WTC11 (cell line): ENCODE results near the gene ANGEL2. TPM values are rescaled to one million over a fixed set of nuclear protein-coding genes. Genes with fewer than 3 reads are reported as not detected.

Source experiments
- ATAC-seq: fragments of 200-7000 bp; cut with Tn5 transposase; 2 replicates; pipeline ENCODE4 v1.10.0; 2021; ENCODE audit warnings: mild to moderate bottlenecking, moderate library complexity
- CTCF ChIA-PET: fragments of 300-600 bp; sonication (Branson Sonifier 250); formaldehyde crosslinking; loops from one replicate; lab custom pipeline; 2021; ENCODE audit warnings: antibody characterized with exemption; lab: Charles Lee
- POLR2A ChIA-PET: fragments of 350-600 bp; sonication (Branson Sonifier 250); formaldehyde crosslinking; loops from one replicate; lab custom pipeline; 2021; ENCODE audit warnings: antibody characterized with exemption; lab: Charles Lee
- DNase-seq: peaks from one replicate; pipeline ENCODE4 v3.0.0; 2021; ENCODE audit warnings: low spot score
- H3K27ac Mint-ChIP-seq: 2 replicates; pipeline ENCODE4 v1.8.0; 2021; ENCODE audit warnings: mixed read lengths
- H3K27me3 Mint-ChIP-seq: 2 replicates; pipeline ENCODE4 v1.8.0; 2021; ENCODE audit warnings: low read depth, mild to moderate bottlenecking, moderate library complexity, mixed read lengths
- H3K36me3 Mint-ChIP-seq: 2 replicates; pipeline ENCODE4 v1.8.0; 2021; ENCODE audit warnings: mixed read lengths
- H3K4me1 Mint-ChIP-seq: 2 replicates; pipeline ENCODE4 v1.8.0; 2022; ENCODE audit warnings: mixed read lengths
- H3K4me3 Mint-ChIP-seq: 2 replicates; pipeline ENCODE4 v1.8.0; 2021; ENCODE audit warnings: mild to moderate bottlenecking, moderate library complexity, mixed read lengths
- H3K9me3 Mint-ChIP-seq: 2 replicates; pipeline ENCODE4 v1.8.0; 2021; ENCODE audit warnings: mixed read lengths
- ELF4 ChIP-seq: sonication (generic); formaldehyde crosslinking; IDR thresholded peaks from 2 replicates; pipeline ENCODE4 v1.8.1; 2022; ENCODE audit warnings: low read depth, mild to moderate bottlenecking, moderate library complexity, missing genetic modification reagents
- ETV6 ChIP-seq: sonication (generic); formaldehyde crosslinking; IDR thresholded peaks from 2 replicates; pipeline ENCODE4 v1.8.1; 2022; ENCODE audit warnings: mild to moderate bottlenecking, missing genetic modification reagents
- FOXK1 ChIP-seq: sonication (generic); formaldehyde crosslinking; IDR thresholded peaks from 2 replicates; pipeline ENCODE4 v1.8.0; 2022; ENCODE audit warnings: mild to moderate bottlenecking, moderate library complexity, missing genetic modification reagents
- FOXP1 ChIP-seq: sonication (generic); formaldehyde crosslinking; IDR thresholded peaks from 2 replicates; pipeline ENCODE4 v1.8.0; 2022; ENCODE audit warnings: missing genetic modification reagents, mild to moderate bottlenecking, moderate library complexity, borderline replicate concordance
- GRHL2 ChIP-seq: fragments of 250-450 bp; sonication (Bioruptor Pico); IDR thresholded peaks from 2 replicates; pipeline ENCODE4 v1.8.0; 2022; ENCODE audit warnings: mild to moderate bottlenecking, moderate library complexity; ENCODE audit not compliant: insufficient replicate concordance, severe bottlenecking
- HMGA2 ChIP-seq: fragments of 250-450 bp; sonication (Bioruptor Pico); IDR thresholded peaks from 2 replicates; pipeline ENCODE4 v1.4.0; 2021; ENCODE audit warnings: mild to moderate bottlenecking, moderate library complexity
- IRF1 ChIP-seq: sonication (generic); formaldehyde crosslinking; IDR thresholded peaks from 2 replicates; pipeline ENCODE4 v1.8.0; 2023; ENCODE audit warnings: missing genetic modification reagents
- KAT7 ChIP-seq: sonication (generic); formaldehyde crosslinking; IDR thresholded peaks from 2 replicates; pipeline ENCODE4 v1.8.1; 2023; ENCODE audit warnings: missing genetic modification reagents, mild to moderate bottlenecking, borderline replicate concordance
- MXD4 ChIP-seq: fragments of 250-450 bp; sonication (Bioruptor Pico); IDR thresholded peaks from 2 replicates; pipeline ENCODE4 v1.8.0; 2021; ENCODE audit warnings: mild to moderate bottlenecking, moderate library complexity, borderline replicate concordance
- NR1H2 ChIP-seq: sonication (generic); formaldehyde crosslinking; IDR thresholded peaks from 2 replicates; pipeline ENCODE4 v1.9.0; 2021; ENCODE audit warnings: mild to moderate bottlenecking, moderate library complexity, missing genetic modification reagents
- OVOL2 ChIP-seq: fragments of 250-450 bp; sonication (Bioruptor Pico); IDR thresholded peaks from 2 replicates; pipeline ENCODE4 v1.9.0; 2021; ENCODE audit warnings: mild to moderate bottlenecking, borderline replicate concordance
- RELA ChIP-seq: sonication (generic); formaldehyde crosslinking; IDR thresholded peaks from 2 replicates; pipeline ENCODE4 v1.8.1; 2022; ENCODE audit warnings: missing genetic modification reagents, mild to moderate bottlenecking, borderline replicate concordance
- RORB ChIP-seq: fragments of 250-450 bp; sonication (Bioruptor Pico); IDR thresholded peaks from 2 replicates; pipeline ENCODE4 v1.9.0; 2021; ENCODE audit warnings: mild to moderate bottlenecking
- SMAD4 ChIP-seq: sonication (generic); formaldehyde crosslinking; IDR thresholded peaks from 2 replicates; pipeline ENCODE4 v1.8.0; 2022; ENCODE audit warnings: mild to moderate bottlenecking, missing genetic modification reagents
- SP1 ChIP-seq: sonication (generic); formaldehyde crosslinking; conservative IDR thresholded peaks from 2 replicates; pipeline ENCODE4 v1.8.1; 2022; ENCODE audit warnings: missing genetic modification reagents
- TP53 ChIP-seq: sonication (generic); formaldehyde crosslinking; IDR thresholded peaks from 2 replicates; pipeline ENCODE4 v1.8.1; 2023; ENCODE audit warnings: mild to moderate bottlenecking, missing genetic modification reagents
- ZNF121 ChIP-seq: sonication (generic); formaldehyde crosslinking; IDR thresholded peaks from 2 replicates; pipeline ENCODE4 v1.8.0; 2023; ENCODE audit warnings: missing genetic modification reagents
- ZNF138 ChIP-seq: sonication (generic); formaldehyde crosslinking; conservative IDR thresholded peaks from 2 replicates; pipeline ENCODE4 v1.8.1; 2022; ENCODE audit warnings: mild to moderate bottlenecking, moderate library complexity, missing genetic modification reagents
- ZNF219 ChIP-seq: sonication (generic); formaldehyde crosslinking; IDR thresholded peaks from 2 replicates; pipeline ENCODE4 v1.8.0; 2023; ENCODE audit warnings: missing genetic modification reagents, mild to moderate bottlenecking, borderline replicate concordance
- ZNF263 ChIP-seq: sonication (generic); formaldehyde crosslinking; IDR thresholded peaks from 2 replicates; pipeline ENCODE4 v1.8.1; 2022; ENCODE audit warnings: low read depth, mild to moderate bottlenecking, moderate library complexity, missing genetic modification reagents
- ZNF671 ChIP-seq: fragments of 250-450 bp; sonication (Bioruptor Pico); IDR thresholded peaks from 2 replicates; pipeline ENCODE4 v1.8.0; 2021; ENCODE audit warnings: mild to moderate bottlenecking
- total RNA-seq: library from RNA; stranded (reverse); gene quantifications from 3 replicates; pipeline ENCODE4 v1.2.3, GENCODE V29; 2021
- TF ChIP-seq, protein P1 (sequence below): sonication (generic); formaldehyde crosslinking; IDR thresholded peaks from 2 replicates; pipeline ENCODE4 v1.8.0; 2023; ENCODE audit warnings: mild to moderate bottlenecking, missing genetic modification reagents
- TF ChIP-seq, protein P2 (sequence below): sonication (generic); formaldehyde crosslinking; IDR thresholded peaks from 2 replicates; pipeline ENCODE4 v1.8.1; 2022; ENCODE audit warnings: mild to moderate bottlenecking, missing genetic modification reagents, moderate library complexity, borderline replicate concordance
- TF ChIP-seq, protein P3 (sequence below): sonication (generic); formaldehyde crosslinking; IDR thresholded peaks from 2 replicates; pipeline ENCODE4 v1.8.1; 2022; ENCODE audit warnings: low read depth, missing genetic modification reagents, borderline replicate concordance
- TF ChIP-seq, protein P4 (sequence below): sonication (generic); formaldehyde crosslinking; IDR thresholded peaks from 2 replicates; pipeline ENCODE4 v1.8.0; 2022; ENCODE audit warnings: mild to moderate bottlenecking, missing genetic modification reagents

The ANGEL2 gene
- total RNA-seq, 1 experiment from 2014 or later: 38.6 TPM

GRCh38 chr1:212951126-212951946 lies 64.3 kb downstream of the ANGEL2 start (continued):
- TF ChIP-seq ZNF121: peak; percentile 24; the same call in 1 of the 2 replicates
- no peak for TF ChIP-seq ZNF219 (CRISPR knock-in tag)
- no peak for TF ChIP-seq ELF4

DNA sequence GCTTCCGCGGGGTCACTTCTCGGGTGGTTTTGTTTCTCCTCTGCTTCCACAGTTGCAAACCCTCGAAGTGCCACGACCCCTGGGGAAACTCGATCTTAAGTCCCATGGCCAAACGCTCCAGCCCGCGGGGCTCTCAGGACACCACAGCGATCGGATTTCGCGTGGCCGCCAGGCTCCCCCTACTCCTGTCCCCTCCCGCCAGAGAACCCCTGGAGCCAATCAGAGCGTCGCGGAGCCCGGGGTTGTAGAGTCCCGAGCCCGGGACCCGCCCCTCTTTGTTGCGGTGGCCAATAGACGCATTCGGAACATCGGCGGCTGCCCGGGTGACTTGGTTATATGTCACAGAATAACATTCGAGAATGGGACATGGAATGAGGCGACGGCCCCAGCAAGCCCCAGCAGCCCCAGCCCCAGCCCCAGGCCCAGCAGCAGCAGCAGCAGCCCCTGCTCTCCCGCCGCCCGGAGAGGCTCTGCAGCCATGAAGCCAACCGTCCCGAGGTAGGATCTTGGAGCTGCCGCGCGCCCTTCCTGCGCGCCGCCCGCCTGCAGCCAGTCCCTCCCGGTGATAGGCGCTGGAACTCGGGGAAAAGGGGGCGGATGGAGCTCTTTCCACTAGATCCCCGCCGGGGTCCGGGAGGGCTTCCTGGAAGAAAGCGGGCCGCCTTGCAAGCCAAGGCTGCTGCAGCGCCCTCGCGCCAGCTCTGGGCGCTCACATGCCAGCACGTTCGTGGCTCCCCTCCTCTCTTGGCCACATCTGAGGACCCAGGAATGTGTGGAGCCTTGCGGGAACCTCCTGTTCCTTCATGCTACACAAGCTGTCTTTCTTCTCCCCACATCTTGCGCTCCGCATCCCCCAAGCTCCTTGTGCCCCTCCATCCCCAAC lies 65.2 kb downstream of the ANGEL2 start, which contains the start of gene VASH2:
Gene VASH2, plus strand, starts transcription at position 299 of the 883 bp plus-strand sequence. CDS start 1,002 bp downstream, outside the sequence.
- ChIA-PET CTCF (interaction anchor here (0.7 to 2.7 kb wide), 6 partner anchors 10 to 473 kb away, joined by 3 to 7 read pairs (median 4); partner anchors contain the start of gene FLVCR1), POLR2A (interaction anchor here (0.6 to 2.1 kb wide), 6 partner anchors 17 to 342 kb away, joined by 3 to 7 read pairs (median 4); partner anchors contain the start of genes ATF3 and FLVCR1)
- Mint-ChIP-seq H3K36me3 (peaks cover 48% of the 10 kb centered on the region), H3K4me3 (peak within 1 kb of the TSS; percentile 89), H3K4me1 (peaks cover 62% of the 10 kb centered on the region), H3K27ac (peak within 1 kb of the TSS; percentile 74; the same call in 1 of the 2 replicates), H3K27me3 (peaks cover 14% of the 10 kb centered on the region), H3K9me3 (peaks cover 10% of the 10 kb centered on the region)
- peak; percentile 89 for DNase-seq
- ATAC-seq: peak; percentile 98
- TF ChIP-seq KAT7 (CRISPR knock-in tag): 0 out of 2 replicates have a peak, but pooled peaks have one; percentile 55
- no peak for TF ChIP-seq OVOL2 (CRISPR knock-in tag)
- TF ChIP-seq RELA (CRISPR knock-in tag): no peak
- no peak for TF ChIP-seq GRHL2 (CRISPR knock-in tag)
- TF ChIP-seq RORB: no peak
- no peak for TF ChIP-seq ZNF263
- TF ChIP-seq HMGA2 (CRISPR knock-in tag): no peak
- TF ChIP-seq, protein P1, sequence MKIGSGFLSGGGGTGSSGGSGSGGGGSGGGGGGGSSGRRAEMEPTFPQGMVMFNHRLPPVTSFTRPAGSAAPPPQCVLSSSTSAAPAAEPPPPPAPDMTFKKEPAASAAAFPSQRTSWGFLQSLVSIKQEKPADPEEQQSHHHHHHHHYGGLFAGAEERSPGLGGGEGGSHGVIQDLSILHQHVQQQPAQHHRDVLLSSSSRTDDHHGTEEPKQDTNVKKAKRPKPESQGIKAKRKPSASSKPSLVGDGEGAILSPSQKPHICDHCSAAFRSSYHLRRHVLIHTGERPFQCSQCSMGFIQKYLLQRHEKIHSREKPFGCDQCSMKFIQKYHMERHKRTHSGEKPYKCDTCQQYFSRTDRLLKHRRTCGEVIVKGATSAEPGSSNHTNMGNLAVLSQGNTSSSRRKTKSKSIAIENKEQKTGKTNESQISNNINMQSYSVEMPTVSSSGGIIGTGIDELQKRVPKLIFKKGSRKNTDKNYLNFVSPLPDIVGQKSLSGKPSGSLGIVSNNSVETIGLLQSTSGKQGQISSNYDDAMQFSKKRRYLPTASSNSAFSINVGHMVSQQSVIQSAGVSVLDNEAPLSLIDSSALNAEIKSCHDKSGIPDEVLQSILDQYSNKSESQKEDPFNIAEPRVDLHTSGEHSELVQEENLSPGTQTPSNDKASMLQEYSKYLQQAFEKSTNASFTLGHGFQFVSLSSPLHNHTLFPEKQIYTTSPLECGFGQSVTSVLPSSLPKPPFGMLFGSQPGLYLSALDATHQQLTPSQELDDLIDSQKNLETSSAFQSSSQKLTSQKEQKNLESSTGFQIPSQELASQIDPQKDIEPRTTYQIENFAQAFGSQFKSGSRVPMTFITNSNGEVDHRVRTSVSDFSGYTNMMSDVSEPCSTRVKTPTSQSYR (CRISPR knock-in tag): no peak
- peak; percentile 8; the same call in 1 of the 2 replicates for TF ChIP-seq FOXK1 (CRISPR knock-in tag)
- peak; percentile 15; the same call in 1 of the 2 replicates for TF ChIP-seq ZNF219 (CRISPR knock-in tag)
- 0 out of 2 replicates have a peak, but pooled peaks have one; percentile 30 for TF ChIP-seq ZNF138 (CRISPR knock-in tag)
- TF ChIP-seq IRF1: peak; percentile 83
- TF ChIP-seq SP1 (CRISPR knock-in tag): peak; percentile 0; the same call in 1 of the 2 replicates
- no peak for TF ChIP-seq MXD4
- TF ChIP-seq SMAD4 (CRISPR knock-in tag): no peak
- TF ChIP-seq, protein P2, sequence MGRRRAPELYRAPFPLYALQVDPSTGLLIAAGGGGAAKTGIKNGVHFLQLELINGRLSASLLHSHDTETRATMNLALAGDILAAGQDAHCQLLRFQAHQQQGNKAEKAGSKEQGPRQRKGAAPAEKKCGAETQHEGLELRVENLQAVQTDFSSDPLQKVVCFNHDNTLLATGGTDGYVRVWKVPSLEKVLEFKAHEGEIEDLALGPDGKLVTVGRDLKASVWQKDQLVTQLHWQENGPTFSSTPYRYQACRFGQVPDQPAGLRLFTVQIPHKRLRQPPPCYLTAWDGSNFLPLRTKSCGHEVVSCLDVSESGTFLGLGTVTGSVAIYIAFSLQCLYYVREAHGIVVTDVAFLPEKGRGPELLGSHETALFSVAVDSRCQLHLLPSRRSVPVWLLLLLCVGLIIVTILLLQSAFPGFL: no peak
- TF ChIP-seq, protein P3, sequence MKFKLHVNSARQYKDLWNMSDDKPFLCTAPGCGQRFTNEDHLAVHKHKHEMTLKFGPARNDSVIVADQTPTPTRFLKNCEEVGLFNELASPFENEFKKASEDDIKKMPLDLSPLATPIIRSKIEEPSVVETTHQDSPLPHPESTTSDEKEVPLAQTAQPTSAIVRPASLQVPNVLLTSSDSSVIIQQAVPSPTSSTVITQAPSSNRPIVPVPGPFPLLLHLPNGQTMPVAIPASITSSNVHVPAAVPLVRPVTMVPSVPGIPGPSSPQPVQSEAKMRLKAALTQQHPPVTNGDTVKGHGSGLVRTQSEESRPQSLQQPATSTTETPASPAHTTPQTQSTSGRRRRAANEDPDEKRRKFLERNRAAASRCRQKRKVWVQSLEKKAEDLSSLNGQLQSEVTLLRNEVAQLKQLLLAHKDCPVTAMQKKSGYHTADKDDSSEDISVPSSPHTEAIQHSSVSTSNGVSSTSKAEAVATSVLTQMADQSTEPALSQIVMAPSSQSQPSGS (CRISPR knock-in tag): no peak
- no peak; the same call in 1 of the 2 replicates for TF ChIP-seq NR1H2 (CRISPR knock-in tag)
- TF ChIP-seq TP53 (CRISPR knock-in tag): peak; percentile 48; the same call in 1 of the 2 replicates
- peak; percentile 93 for TF ChIP-seq ETV6 (CRISPR knock-in tag)
- no peak for TF ChIP-seq ZNF671 (CRISPR knock-in tag)
- no peak for TF ChIP-seq FOXP1 (CRISPR knock-in tag)
- TF ChIP-seq, protein P4, sequence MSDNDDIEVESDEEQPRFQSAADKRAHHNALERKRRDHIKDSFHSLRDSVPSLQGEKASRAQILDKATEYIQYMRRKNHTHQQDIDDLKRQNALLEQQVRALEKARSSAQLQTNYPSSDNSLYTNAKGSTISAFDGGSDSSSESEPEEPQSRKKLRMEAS (CRISPR knock-in tag): no peak
